Neural progenitor cell (in vitro differentiated cells): ENCODE results near the gene TMEM225B. TPM values are rescaled to one million over a fixed set of nuclear protein-coding genes. Genes with fewer than 3 reads are reported as not detected.

Experiments
- DNase-seq: peaks from one replicate; pipeline ENCODE4 v3.0.0-alpha.2; 2016; ENCODE audit warnings: low spot score
- H2AFZ ChIP-seq: fragments of 200-600 bp; sonication (generic); replicated peaks from 2 replicates; pipeline ENCODE4 v1.6.1; 2016; ENCODE audit warnings: antibody characterized with exemption
- H3F3A ChIP-seq: fragments of 200-600 bp; sonication (generic); 2 replicates; pipeline ENCODE4 v1.6.1; 2016; ENCODE audit warnings: antibody characterized with exemption, low read depth
- H3K27ac ChIP-seq: fragments of 200-600 bp; sonication (generic); 2 replicates; pipeline ENCODE4 v1.5.1; 2016; ENCODE audit warnings: mild to moderate bottlenecking
- H3K27me3 ChIP-seq: fragments of 200-600 bp; sonication (generic); 2 replicates; pipeline ENCODE4 v1.6.1; 2016; ENCODE audit warnings: mild to moderate bottlenecking, moderate library complexity
- H3K36me3 ChIP-seq: fragments of 200-600 bp; sonication (generic); 2 replicates; pipeline ENCODE4 v1.5.1; 2016
- H3K4me1 ChIP-seq: fragments of 200-600 bp; sonication (generic); 2 replicates; pipeline ENCODE4 v1.6.1; 2016; ENCODE audit warnings: mixed run types
- H3K4me2 ChIP-seq: fragments of 200-600 bp; sonication (generic); 2 replicates; pipeline ENCODE4 v1.6.1; 2016
- H3K4me3 ChIP-seq: fragments of 200-600 bp; sonication (generic); 2 replicates; pipeline ENCODE4 v1.5.1; 2016
- H3K79me2 ChIP-seq: fragments of 200-600 bp; sonication (generic); 2 replicates; pipeline ENCODE4 v1.6.1; 2016; ENCODE audit warnings: low read depth
- H3K9ac ChIP-seq: fragments of 200-600 bp; sonication (generic); 2 replicates; pipeline ENCODE4 v1.6.1; 2016
- H3K9me3 ChIP-seq: fragments of 200-600 bp; sonication (generic); 2 replicates; pipeline ENCODE4 v1.5.1; 2016; ENCODE audit warnings: low read depth
- H4K20me1 ChIP-seq: fragments of 200-600 bp; sonication (generic); 2 replicates; pipeline ENCODE4 v1.6.1; 2016; ENCODE audit warnings: low read depth
- H3K27ac Mint-ChIP-seq: 3 replicates; pipeline ENCODE4 v1.8.0; 2021; ENCODE audit warnings: mixed read lengths
- H3K27me3 Mint-ChIP-seq: 2 replicates; pipeline ENCODE4 v1.8.0; 2022; ENCODE audit warnings: low read depth, mild to moderate bottlenecking, inconsistent platforms, moderate library complexity, mixed read lengths; ENCODE audit not compliant: insufficient read depth
- H3K36me3 Mint-ChIP-seq: 3 replicates; pipeline ENCODE4 v1.8.0; 2021; ENCODE audit warnings: mixed read lengths
- H3K4me1 Mint-ChIP-seq: 3 replicates; pipeline ENCODE4 v1.8.0; 2021; ENCODE audit warnings: mixed read lengths
- H3K4me3 Mint-ChIP-seq: 3 replicates; pipeline ENCODE4 v1.8.0; 2021; ENCODE audit warnings: mild to moderate bottlenecking, moderate library complexity, mixed read lengths
- H3K9me3 Mint-ChIP-seq: 3 replicates; pipeline ENCODE4 v1.8.0; 2020; ENCODE audit warnings: mixed read lengths
- EZH2 ChIP-seq: fragments of 200-600 bp; sonication (generic); IDR thresholded peaks from 2 replicates; pipeline ENCODE4 v1.6.1; 2017; ENCODE audit warnings: antibody characterized with exemption, mild to moderate bottlenecking, moderate library complexity
- EZH2phosphoT487 ChIP-seq: fragments of 200-600 bp; sonication (generic); IDR thresholded peaks from 2 replicates; pipeline ENCODE4 v1.6.1; 2017; ENCODE audit warnings: antibody characterized with exemption
- total RNA-seq: library from RNA; depleted of rRNA; stranded (reverse); fragments of >200 nt; gene quantifications from 2 replicates; pipeline ENCODE4 v1.2.3, GENCODE V29; 2015; ENCODE audit warnings: low replicate concordance
- TF ChIP-seq, protein P1 (sequence below): fragments of 200-600 bp; sonication (generic); IDR thresholded peaks from 2 replicates; pipeline ENCODE4 v1.5.1; 2017; ENCODE audit warnings: antibody characterized with exemption, mild to moderate bottlenecking

The TMEM225B gene
- total RNA-seq, 1 donor from 2014 or later = not detected

DNA sequence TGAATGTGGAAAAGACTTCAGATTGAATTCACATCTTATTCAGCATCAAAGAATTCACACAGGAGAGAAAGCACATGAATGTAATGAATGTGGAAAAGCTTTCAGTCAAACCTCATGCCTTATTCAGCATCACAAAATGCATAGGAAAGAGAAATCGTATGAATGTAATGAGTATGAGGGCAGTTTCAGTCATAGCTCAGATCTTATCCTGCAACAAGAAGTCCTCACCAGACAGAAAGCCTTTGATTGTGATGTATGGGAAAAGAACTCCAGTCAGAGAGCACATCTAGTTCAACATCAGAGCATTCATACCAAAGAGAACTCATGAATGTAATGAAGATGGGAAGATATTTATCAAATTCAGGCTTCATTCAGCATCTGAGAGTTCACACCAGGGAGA is 24.8 kb upstream of the TMEM225B start:
- Histone ChIP-seq H2AFZ (no peak overlapping the region), H3K79me2 (peaks cover 18% of the 10 kb centered on the region), H3F3A (peaks cover 18% of the 10 kb centered on the region), H4K20me1 (peaks cover 15% of the 10 kb centered on the region), H3K4me1 (no peaks in the 10 kb centered on the region), H3K9me3 (no peaks in the 10 kb centered on the region), H3K27me3 (no peaks in the 10 kb centered on the region), H3K27ac (no peak overlapping the region), H3K36me3 (no peaks in the 10 kb centered on the region), H3K9ac (no peak overlapping the region), H3K4me2 (no peak overlapping the region), H3K4me3 (no peak overlapping the region)
- no peaks in the 10 kb centered on the region for H3K27me3 Mint-ChIP-seq
- H3K4me3 Mint-ChIP-seq = no peak overlapping the region
- no peak for DNase-seq
- H3K27ac Mint-ChIP-seq = no peak overlapping the region
- TF ChIP-seq EZH2phosphoT487 (no peak), EZH2 (no peak)
- TF ChIP-seq, protein P1, sequence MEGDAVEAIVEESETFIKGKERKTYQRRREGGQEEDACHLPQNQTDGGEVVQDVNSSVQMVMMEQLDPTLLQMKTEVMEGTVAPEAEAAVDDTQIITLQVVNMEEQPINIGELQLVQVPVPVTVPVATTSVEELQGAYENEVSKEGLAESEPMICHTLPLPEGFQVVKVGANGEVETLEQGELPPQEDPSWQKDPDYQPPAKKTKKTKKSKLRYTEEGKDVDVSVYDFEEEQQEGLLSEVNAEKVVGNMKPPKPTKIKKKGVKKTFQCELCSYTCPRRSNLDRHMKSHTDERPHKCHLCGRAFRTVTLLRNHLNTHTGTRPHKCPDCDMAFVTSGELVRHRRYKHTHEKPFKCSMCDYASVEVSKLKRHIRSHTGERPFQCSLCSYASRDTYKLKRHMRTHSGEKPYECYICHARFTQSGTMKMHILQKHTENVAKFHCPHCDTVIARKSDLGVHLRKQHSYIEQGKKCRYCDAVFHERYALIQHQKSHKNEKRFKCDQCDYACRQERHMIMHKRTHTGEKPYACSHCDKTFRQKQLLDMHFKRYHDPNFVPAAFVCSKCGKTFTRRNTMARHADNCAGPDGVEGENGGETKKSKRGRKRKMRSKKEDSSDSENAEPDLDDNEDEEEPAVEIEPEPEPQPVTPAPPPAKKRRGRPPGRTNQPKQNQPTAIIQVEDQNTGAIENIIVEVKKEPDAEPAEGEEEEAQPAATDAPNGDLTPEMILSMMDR = no peak
- H3K4me1 Mint-ChIP-seq = no peaks in the 10 kb centered on the region
- no peaks in the 10 kb centered on the region for H3K9me3 Mint-ChIP-seq
- peaks cover 14% of the 10 kb centered on the region for H3K36me3 Mint-ChIP-seq

DNA sequence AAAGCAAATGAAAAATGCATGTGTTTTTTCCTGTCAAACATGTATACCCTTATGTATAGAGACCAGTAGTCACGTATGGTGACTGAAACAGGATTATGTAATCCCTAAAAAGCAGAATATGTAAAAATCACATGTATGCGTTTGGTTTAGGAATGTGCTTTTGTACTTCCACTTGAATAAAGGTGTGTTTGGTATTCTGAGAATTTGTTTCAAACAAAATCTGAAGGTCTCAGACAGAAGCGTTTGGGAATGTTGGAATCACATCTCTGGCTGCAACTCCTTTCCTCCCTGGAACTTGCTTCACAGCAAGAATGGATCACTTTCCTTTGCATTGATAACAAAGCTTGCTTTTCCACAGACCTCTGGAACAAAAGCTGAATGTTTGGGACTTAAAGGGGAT is 21.8 kb upstream of the TMEM225B start:
- Histone ChIP-seq H3K36me3 (no peaks in the 10 kb centered on the region), H3K9me3 (no peaks in the 10 kb centered on the region), H3K4me3 (no peak overlapping the region), H2AFZ (no peak overlapping the region), H4K20me1 (peaks cover 11% of the 10 kb centered on the region), H3K27ac (no peak overlapping the region), H3F3A (peaks cover 40% of the 10 kb centered on the region), H3K4me1 (no peaks in the 10 kb centered on the region), H3K4me2 (no peak overlapping the region), H3K27me3 (no peaks in the 10 kb centered on the region), H3K9ac (peak overlapping the region; percentile 23), H3K79me2 (no peaks in the 10 kb centered on the region)
- Mint-ChIP-seq H3K36me3 (peaks cover 12% of the 10 kb centered on the region), H3K9me3 (no peaks in the 10 kb centered on the region), H3K27ac (no peak overlapping the region), H3K4me1 (peaks cover 8% of the 10 kb centered on the region), H3K27me3 (peaks cover 2% of the 10 kb centered on the region), H3K4me3 (no peak overlapping the region)
- TF ChIP-seq EZH2phosphoT487 (no peak), EZH2 (no peak)
- TF ChIP-seq, protein P1 = no peak
- DNase-seq = no peak

DNA sequence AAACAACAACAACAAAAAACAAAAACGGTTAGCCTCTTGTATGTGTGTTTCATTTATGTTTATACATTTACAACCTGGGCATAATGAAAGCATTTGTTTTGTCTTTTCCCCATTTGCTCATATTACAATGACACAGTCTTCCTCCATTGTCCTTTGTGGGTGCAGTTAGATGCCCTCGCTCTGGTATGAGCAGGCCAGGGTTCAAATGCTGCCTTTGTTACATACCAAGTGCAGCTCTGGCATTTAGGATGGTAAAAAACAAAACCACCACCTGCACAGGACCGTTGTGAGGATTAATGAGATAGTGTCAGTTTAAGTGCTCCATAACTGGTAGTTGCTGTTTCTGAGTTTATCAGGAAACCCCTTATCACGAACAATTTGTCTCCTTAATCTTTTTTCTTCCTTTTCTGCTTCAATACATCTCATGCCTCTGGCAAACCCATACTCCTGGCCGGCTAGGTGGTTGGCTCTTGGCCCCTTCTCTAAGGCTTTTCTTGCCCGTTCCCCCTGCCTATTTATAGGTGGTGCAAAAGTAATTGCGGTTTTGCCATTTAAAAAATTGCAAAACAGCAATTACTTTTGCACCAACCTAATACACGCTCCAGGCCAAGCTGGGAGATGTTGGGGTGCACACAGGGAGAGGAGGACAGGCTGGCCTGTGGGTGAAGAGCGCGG is 18.6 kb upstream of the TMEM225B start:
- Histone ChIP-seq H3K79me2 (no peaks in the 10 kb centered on the region), H4K20me1 (peaks cover 11% of the 10 kb centered on the region), H3K9ac (no peak overlapping the region), H3K36me3 (no peaks in the 10 kb centered on the region), H3K27ac (no peak overlapping the region), H3K9me3 (no peaks in the 10 kb centered on the region), H3K27me3 (no peaks in the 10 kb centered on the region), H3K4me2 (peak overlapping the region; percentile 93), H3K4me1 (no peaks in the 10 kb centered on the region), H3K4me3 (peak overlapping the region; percentile 66), H3F3A (peaks cover 42% of the 10 kb centered on the region), H2AFZ (peak overlapping the region; percentile 97)
- DNase-seq = no peak
- Mint-ChIP-seq H3K27ac (no peak overlapping the region), H3K4me3 (peak overlapping the region; percentile 93), H3K36me3 (no peaks in the 10 kb centered on the region), H3K4me1 (peaks cover 9% of the 10 kb centered on the region), H3K9me3 (no peaks in the 10 kb centered on the region), H3K27me3 (peaks cover 2% of the 10 kb centered on the region)
- no peak for TF ChIP-seq EZH2phosphoT487
- TF ChIP-seq, protein P1 = no peak
- TF ChIP-seq EZH2 = no peak
